Skeletal muscle tissue (tissue), 4 donors: ENCODE data around the gene PINK1. TPM values are rescaled to one million over a fixed set of nuclear protein-coding genes. Genes with fewer than 3 reads are reported as not detected.

Experiments used
- H3K27ac ChIP-seq: one replicate; pipeline ENCODE4 v1.7.0; 2013; ENCODE audit warnings: mild to moderate bottlenecking, low read depth, low read length, inconsistent platforms
- H3K27me3 ChIP-seq, 3 donors: one replicate each; pipeline ENCODE4 v1.7.0; 2013; ENCODE audit warnings: low read length in 3 of 3; ENCODE audit not compliant: control insufficient read depth in 3 of 3, insufficient read depth in 3 of 3
- H3K36me3 ChIP-seq, 3 donors: one replicate each; pipeline ENCODE4 v1.7.0; 2013; ENCODE audit warnings: low read length in 3 of 3; ENCODE audit not compliant: control insufficient read depth in 3 of 3, insufficient read depth in 3 of 3
- H3K4me1 ChIP-seq, 3 donors: one replicate each; pipeline ENCODE4 v1.7.0; 2013; ENCODE audit warnings: low read length in 3 of 3, mild to moderate bottlenecking in 3 of 3; ENCODE audit not compliant: control insufficient read depth in 3 of 3, insufficient read depth in 3 of 3
- H3K4me3 ChIP-seq, 3 donors: one replicate each; pipeline ENCODE4 v1.7.0; 2013; ENCODE audit warnings: low read length in 3 of 3
- H3K9ac ChIP-seq, 3 donors: one replicate each; pipeline ENCODE4 v1.7.0; 2013; ENCODE audit warnings: low read length in 3 of 3, mild to moderate bottlenecking in 3 of 3, moderate library complexity in 2 of 3, low read depth in 1 of 3
- H3K9me3 ChIP-seq, 3 donors: one replicate each; pipeline ENCODE4 v1.7.0; 2013; ENCODE audit warnings: low read length in 3 of 3; ENCODE audit not compliant: control insufficient read depth in 3 of 3
- total RNA-seq: library from RNA; depleted of rRNA; stranded (reverse); fragments of >200 nt; gene quantifications from one replicate; pipeline ENCODE4 v1.2.3, GENCODE V29; 2014
- donor health status: Osteomylitis.

Gene PINK1
- total RNA-seq, 1 donor from 2014 or later, result 56.4 TPM

DNA sequence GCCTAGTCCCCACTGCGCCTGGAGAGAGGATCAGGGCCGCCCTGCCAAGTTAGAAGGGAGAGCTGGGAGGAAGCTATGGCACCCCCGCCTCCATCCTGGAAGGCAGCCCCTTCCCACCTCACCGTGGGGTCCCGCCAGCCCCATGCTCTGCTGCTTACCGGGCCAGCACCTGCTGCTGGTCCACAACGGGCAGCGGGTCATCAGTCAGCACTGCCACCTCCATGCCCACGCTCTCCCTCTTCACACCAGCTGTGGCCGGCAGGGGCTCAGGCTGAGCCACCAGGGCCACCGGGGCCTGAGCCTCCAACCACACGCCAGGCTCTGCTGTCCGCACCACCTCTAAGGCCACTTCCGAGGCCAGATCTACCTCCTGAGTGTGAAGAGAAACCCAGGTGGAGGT, 51.4 kb downstream of the PINK1 start:
- peak overlapping the region; percentile 57 to 72 (median 59) for H3K9ac ChIP-seq
- no peaks in the 10 kb centered on the region for H3K27me3 ChIP-seq
- H3K4me3 ChIP-seq, result peak overlapping the region; percentile 30 to 58 (median 46)
- H3K4me1 ChIP-seq, result peaks cover 5 to 17% (median 11%) of the 10 kb centered on the region in 3 donors
- peak overlapping the region; percentile 79 for H3K27ac ChIP-seq
- no peaks in the 10 kb centered on the region for H3K9me3 ChIP-seq
- H3K36me3 ChIP-seq, result no peaks in the 10 kb centered on the region

DNA sequence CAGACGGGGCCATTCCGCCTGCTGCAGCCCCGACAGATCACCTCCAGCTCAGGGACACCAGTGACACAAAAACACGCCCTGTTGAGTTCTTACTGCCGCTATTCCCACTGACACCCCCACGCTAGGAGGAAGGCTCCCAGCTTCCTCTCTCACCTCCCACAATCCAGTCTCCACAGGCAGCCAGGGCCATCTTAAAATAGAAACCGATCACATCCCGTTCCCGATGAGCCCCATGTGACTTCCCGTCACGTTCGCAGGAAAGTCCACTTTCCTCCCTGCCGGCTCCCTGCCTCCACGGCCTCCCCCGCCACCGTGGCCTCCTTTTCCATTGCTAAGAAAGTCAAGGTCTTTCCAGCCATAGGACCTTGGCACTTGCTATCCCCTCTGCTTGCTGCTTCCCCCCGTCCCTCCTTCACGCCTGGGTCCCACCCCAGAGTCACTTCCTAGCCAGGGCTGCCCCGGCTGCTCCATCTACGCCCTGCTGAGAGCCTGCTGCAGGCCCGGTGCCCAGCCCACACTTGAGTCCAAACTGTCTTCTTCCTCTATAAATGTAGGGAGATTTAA, 51.9 kb downstream of the PINK1 start:
- Histone ChIP-seq H3K27me3 (no peaks in the 10 kb centered on the region), H3K9ac (peak overlapping the region; percentile 57 to 72 (median 59)), H3K9me3 (no peaks in the 10 kb centered on the region), H3K36me3 (no peaks in the 10 kb centered on the region), H3K4me1 (peaks cover 5 to 17% (median 11%) of the 10 kb centered on the region in 3 donors), H3K4me3 (peak overlapping the region; percentile 30 to 58 (median 46)), H3K27ac (peak overlapping the region; percentile 79)

DNA sequence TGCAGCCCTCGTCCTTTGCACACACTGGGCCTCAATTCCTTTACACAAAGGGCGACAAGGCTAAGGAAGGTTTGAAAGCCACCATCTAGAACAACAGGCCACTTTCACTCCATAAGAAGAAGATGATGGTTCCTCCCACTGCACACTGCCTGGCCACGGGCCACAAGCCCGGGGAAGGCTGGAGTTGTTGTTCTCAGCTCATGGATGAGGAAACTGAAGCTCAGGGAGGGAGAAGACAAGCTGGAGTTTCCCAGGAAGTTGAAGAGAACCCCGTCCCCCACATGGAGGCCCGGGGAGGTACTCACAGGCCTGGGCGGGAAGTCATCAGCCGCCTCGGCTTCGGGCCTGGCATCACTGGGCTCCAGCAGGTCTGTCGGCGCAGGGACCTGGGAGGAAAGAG, 52.5 kb downstream of the PINK1 start:
- Histone ChIP-seq H3K27me3 (no peaks in the 10 kb centered on the region), H3K4me1 (peaks cover 5 to 17% (median 11%) of the 10 kb centered on the region in 3 donors), H3K36me3 (no peaks in the 10 kb centered on the region), H3K27ac (peak overlapping the region; percentile 79), H3K9me3 (no peaks in the 10 kb centered on the region), H3K9ac (no peak overlapping the region), H3K4me3 (no peak overlapping the region)

DNA sequence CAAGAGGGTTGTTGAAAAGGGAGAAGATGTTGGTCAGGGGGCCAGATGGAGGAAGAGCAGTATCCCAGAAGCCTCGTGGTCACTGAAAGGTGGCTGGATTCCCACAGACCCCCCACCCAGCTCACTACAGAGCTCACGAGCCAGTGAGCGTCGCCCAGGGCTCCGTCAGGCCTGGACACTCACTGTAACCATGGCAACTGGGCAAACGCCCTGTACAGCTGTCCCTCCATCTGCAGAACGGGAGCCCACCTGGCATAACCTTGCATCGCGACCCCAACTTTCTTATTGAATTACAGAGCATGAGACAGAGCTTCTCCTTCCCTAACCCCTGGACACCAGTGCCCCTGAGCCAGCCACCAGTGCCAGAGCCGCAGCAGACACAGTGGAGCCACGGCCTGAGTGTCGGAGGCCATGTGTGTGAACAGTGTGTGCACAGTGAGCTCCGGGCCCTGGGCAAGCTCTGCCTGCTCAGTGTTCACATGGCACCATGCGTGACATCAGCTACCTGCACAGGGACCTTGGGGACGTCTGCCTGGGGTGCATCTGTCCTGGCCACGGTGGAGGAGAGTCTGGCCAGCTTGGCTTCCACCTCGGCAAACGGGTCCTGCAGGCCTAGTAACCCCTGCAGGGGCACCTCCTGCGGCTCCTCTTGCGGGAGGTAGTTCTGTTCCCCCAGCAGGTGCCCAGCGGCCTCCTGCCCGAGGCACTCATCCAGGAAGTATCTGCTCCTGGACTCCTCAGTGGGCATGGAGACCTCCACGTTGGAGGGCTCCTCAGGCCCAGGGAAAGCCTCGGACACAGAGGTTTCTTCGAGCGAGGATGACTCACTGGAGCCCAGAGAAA, 53.8 kb downstream of the PINK1 start:
- H3K36me3 ChIP-seq, result no peaks in the 10 kb centered on the region
- no peaks in the 10 kb centered on the region for H3K27me3 ChIP-seq
- H3K9me3 ChIP-seq, result peaks cover 0 to 4% (median 0%) of the 10 kb centered on the region in 3 donors
- no peak overlapping the region for H3K4me3 ChIP-seq
- no peak overlapping the region for H3K9ac ChIP-seq
- peaks cover 5 to 17% (median 11%) of the 10 kb centered on the region in 3 donors for H3K4me1 ChIP-seq
- H3K27ac ChIP-seq, result no peak overlapping the region

DNA sequence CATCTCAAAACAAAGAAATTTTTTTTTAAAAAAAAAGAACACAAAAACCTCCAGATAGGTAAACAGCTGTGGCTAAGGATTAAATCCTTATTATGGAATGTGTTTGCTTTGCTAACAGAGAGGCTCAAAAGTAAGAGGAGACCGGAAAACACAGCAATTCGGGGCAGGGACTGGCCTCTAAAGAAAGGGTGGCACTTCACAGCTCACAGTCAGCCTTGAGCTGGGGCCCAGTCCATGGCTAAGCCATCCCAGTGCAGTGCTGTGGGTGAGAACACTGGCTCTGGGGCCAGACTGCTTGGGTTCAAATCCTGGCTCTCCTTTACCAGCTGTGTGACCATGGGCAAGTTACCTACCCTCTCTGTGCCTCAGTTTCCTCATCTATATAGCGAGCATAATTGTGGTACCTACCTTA, 56.4 kb downstream of the PINK1 start:
- H3K9me3 ChIP-seq, result peaks cover 0 to 4% (median 0%) of the 10 kb centered on the region in 3 donors
- no peaks in the 10 kb centered on the region for H3K36me3 ChIP-seq
- no peaks in the 10 kb centered on the region for H3K27me3 ChIP-seq
- peaks cover 0 to 8% (median 0%) of the 10 kb centered on the region in 3 donors for H3K4me1 ChIP-seq
- H3K27ac ChIP-seq, result no peak overlapping the region
- no peak overlapping the region for H3K9ac ChIP-seq
- H3K4me3 ChIP-seq, result no peak overlapping the region

DNA sequence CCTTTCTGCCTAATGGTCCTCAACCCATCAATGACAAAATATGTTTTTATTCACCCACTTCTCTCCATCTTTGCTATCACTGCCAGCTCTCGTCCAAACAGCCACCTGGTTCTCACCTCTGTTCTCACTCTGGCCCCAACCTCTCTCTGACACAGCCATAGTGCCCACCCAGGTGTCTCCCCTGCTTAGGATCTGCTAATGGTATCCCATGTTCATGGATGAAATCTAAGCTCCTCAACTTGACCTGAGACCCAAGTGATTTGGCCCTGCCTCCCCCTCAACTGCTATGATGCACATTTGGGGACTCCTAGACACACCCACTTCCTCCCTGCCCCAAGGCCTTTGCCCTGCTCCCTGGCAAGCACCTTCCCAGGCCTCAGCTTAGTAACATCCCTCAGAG, 58.6 kb downstream of the PINK1 start:
- Histone ChIP-seq H3K9me3 (peaks cover 0 to 4% (median 0%) of the 10 kb centered on the region in 3 donors), H3K4me1 (peaks cover 6 to 8% (median 6%) of the 10 kb centered on the region in 3 donors), H3K27me3 (no peaks in the 10 kb centered on the region), H3K36me3 (no peaks in the 10 kb centered on the region), H3K27ac (no peak overlapping the region), H3K4me3 (no peak overlapping the region), H3K9ac (no peak overlapping the region)

DNA sequence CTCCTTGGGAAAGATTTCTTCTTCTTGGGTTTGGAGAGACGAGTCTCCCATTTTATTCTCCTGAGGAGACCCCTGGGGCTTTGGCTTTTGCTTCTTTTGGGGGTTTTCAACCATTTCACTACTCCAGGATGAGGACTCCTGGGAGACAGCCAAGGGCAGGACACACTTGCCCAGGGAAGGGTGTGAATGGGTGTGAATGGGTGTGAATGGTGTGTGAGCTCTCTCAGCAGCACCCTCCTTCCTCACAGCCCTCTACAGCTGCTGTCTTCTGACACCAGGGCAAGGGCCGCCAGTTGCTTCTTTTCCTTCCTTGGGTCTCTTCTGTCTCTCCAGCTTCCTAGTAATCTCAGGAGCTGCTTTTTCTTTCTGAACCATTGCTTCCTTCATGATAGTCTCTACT, 60.4 kb downstream of the PINK1 start:
- Histone ChIP-seq H3K4me3 (no peak overlapping the region), H3K27ac (no peak overlapping the region), H3K9me3 (peaks cover 0 to 4% (median 0%) of the 10 kb centered on the region in 3 donors), H3K4me1 (peaks cover 9 to 14% (median 11%) of the 10 kb centered on the region in 3 donors), H3K36me3 (no peaks in the 10 kb centered on the region), H3K27me3 (no peaks in the 10 kb centered on the region), H3K9ac (no peak overlapping the region)

DNA sequence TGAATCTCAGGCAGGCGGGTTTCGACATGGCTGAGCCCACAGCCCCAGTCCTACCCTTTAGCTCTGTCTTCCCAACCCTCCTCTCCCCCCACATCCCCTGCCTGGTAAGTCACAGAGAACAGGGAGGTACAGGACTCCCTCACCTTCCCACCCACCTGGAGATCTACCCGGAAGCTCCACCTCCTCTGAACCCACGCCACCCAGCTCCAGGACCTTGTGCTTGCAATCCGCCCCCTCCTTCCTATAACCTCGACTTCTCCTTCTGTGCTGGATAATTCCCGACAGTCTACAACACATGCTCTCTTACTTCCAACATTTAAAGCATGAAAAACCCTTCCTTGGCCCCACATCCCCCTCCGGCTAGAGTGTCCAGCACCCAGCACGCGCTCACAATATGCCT, 62.3 kb downstream of the PINK1 start:
- no peaks in the 10 kb centered on the region for H3K27me3 ChIP-seq
- H3K4me1 ChIP-seq, result peaks cover 12 to 21% (median 20%) of the 10 kb centered on the region in 3 donors
- no peak overlapping the region for H3K4me3 ChIP-seq
- H3K9me3 ChIP-seq, result peaks cover 0 to 4% (median 0%) of the 10 kb centered on the region in 3 donors
- no peak overlapping the region for H3K9ac ChIP-seq
- H3K36me3 ChIP-seq, result no peaks in the 10 kb centered on the region
- H3K27ac ChIP-seq, result no peak overlapping the region

DNA sequence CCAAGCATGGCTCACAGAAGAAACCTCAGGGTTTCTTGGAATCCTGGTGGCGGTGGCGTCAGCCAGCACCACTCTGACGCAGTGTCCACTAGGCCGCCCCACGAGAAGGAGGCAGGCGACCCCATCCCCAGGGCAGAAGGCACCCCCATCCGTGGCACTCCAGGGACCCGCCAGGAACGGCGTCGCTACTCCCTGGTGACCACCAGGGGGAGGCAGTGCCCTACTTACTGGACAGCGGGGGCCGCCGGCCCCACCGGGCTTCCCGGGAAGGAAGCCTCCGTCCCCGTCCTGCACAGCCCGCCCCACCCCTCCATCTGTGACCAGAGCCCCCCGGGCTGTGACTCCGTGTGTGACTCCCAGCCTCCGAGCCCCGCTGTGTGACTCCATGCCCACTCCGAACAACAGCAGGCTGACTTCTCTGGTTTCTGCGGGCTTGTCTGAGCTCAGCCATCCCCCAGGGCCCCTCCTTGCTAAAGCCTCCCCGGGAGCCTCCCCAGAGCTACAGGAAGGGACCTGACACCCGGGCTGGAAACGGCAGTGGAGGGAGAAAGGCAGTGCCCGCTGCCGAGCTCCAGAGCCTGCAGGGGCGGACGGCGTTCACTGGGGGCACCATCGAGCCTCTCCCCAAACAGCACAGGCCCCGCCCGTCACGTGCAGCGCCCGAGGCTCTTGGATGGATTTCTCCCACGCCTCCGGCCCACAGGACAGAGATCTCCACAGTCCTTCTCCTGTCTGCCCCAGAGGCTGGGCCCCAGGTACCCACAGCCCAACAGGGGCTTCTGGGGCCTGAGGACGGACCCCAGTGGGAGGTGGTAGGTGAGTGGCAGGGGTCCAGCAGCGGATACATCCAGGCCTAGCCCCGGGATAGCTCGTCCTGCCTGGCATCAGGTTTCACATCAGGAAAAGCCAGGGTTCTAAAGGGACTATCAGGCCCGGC, 63.4 kb downstream of the PINK1 start:
- Histone ChIP-seq H3K4me1 (peaks cover 12 to 21% (median 20%) of the 10 kb centered on the region in 3 donors), H3K27ac (peak overlapping the region; percentile 72), H3K9me3 (peaks cover 0 to 4% (median 0%) of the 10 kb centered on the region in 3 donors), H3K9ac (peak overlapping the region; percentile 70 to 83 (median 79)), H3K36me3 (no peaks in the 10 kb centered on the region), H3K27me3 (no peaks in the 10 kb centered on the region), H3K4me3 (peak overlapping the region; percentile 68 to 77 (median 71))
